Liver (tissue), 3 donors: ENCODE results near the gene OPN1LW.

Experiments used
- JUND ChIP-seq, 2 donors: IDR thresholded peaks; 2 replicates each; pipeline ENCODE4 v1.6.1; 2016; ENCODE audit warnings: antibody characterized with exemption in 2 of 2
- RAD21 ChIP-seq, 2 donors: IDR thresholded peaks; 2 replicates each; pipeline ENCODE4 v1.6.1; 2016; ENCODE audit warnings: antibody characterized with exemption in 2 of 2, mild to moderate bottlenecking in 2 of 2
- YY1 ChIP-seq: IDR thresholded peaks from 2 replicates; pipeline ENCODE4 v1.6.1; 2016; ENCODE audit warnings: antibody characterized with exemption, mild to moderate bottlenecking
- TF ChIP-seq, protein P1 (sequence below): IDR thresholded peaks from 2 replicates; pipeline ENCODE4 v1.6.1; 2016; ENCODE audit warnings: antibody characterized with exemption, mild to moderate bottlenecking
- TF ChIP-seq, protein P2 (sequence below): fragments of 150-350 bp; IDR thresholded peaks from 2 replicates; pipeline ENCODE4 v1.5.1; 2017; ENCODE audit warnings: improper control_type of control experiment, low read depth, low read length; ENCODE audit not compliant: missing input control
- TF ChIP-seq, protein P3 (sequence below): IDR thresholded peaks from 2 replicates; pipeline ENCODE4 v1.6.1; 2016; ENCODE audit warnings: antibody characterized with exemption
- donor health status: healthy.
- donor health status: healthy.

DNA sequence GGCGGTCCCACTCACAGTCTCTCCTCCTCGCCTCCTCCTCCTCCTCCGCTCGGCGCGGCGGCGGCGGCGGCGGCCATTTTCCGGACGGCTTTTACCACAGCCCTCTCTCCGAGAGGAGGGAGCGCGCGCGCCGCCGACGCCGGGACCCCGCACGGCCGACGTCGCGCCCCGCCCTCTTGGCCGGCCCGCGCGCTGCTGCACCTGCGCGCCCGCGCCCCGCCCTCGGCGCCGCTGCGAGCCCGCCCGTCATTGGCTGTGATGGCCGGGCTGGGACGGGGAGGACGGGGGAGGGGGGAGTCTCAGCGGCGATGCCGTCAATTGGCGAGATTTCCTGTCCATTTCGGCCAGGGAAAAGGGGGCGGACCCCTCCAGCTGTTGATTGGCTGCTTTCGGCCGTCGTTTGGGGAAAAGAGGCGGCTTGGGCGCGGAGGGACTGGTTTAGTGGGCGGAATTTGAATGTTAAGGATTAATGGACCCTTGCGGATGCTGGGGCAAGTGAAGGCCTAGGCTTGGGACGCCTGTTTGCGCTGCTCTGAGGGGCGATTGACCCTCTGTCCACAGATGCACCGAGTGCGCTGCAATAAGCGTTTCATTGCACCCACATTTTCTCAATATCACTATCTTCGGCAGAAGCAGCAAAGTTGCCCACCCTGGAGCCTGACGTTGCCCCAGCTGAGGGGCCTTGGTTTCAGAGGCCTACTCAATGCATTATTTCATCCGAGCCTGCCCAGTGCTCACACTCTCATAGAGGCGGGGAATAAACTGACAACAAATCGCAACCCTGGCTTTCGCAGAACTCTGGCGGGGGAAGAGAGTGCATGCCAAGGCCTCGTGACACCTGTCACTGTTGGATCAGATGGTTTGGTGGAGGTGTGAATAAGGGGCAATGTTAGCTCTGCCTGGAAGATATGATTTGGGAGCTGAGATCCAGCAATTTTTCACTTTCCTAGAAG, 46.2 kb upstream of the OPN1LW start, which contains the start of gene MECP2:
- TF ChIP-seq, protein P1, sequence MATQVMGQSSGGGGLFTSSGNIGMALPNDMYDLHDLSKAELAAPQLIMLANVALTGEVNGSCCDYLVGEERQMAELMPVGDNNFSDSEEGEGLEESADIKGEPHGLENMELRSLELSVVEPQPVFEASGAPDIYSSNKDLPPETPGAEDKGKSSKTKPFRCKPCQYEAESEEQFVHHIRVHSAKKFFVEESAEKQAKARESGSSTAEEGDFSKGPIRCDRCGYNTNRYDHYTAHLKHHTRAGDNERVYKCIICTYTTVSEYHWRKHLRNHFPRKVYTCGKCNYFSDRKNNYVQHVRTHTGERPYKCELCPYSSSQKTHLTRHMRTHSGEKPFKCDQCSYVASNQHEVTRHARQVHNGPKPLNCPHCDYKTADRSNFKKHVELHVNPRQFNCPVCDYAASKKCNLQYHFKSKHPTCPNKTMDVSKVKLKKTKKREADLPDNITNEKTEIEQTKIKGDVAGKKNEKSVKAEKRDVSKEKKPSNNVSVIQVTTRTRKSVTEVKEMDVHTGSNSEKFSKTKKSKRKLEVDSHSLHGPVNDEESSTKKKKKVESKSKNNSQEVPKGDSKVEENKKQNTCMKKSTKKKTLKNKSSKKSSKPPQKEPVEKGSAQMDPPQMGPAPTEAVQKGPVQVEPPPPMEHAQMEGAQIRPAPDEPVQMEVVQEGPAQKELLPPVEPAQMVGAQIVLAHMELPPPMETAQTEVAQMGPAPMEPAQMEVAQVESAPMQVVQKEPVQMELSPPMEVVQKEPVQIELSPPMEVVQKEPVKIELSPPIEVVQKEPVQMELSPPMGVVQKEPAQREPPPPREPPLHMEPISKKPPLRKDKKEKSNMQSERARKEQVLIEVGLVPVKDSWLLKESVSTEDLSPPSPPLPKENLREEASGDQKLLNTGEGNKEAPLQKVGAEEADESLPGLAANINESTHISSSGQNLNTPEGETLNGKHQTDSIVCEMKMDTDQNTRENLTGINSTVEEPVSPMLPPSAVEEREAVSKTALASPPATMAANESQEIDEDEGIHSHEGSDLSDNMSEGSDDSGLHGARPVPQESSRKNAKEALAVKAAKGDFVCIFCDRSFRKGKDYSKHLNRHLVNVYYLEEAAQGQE, result no peak
- no peak for TF ChIP-seq RAD21 (IDR thresholded peaks at IDR 0.05)
- TF ChIP-seq, protein P2, sequence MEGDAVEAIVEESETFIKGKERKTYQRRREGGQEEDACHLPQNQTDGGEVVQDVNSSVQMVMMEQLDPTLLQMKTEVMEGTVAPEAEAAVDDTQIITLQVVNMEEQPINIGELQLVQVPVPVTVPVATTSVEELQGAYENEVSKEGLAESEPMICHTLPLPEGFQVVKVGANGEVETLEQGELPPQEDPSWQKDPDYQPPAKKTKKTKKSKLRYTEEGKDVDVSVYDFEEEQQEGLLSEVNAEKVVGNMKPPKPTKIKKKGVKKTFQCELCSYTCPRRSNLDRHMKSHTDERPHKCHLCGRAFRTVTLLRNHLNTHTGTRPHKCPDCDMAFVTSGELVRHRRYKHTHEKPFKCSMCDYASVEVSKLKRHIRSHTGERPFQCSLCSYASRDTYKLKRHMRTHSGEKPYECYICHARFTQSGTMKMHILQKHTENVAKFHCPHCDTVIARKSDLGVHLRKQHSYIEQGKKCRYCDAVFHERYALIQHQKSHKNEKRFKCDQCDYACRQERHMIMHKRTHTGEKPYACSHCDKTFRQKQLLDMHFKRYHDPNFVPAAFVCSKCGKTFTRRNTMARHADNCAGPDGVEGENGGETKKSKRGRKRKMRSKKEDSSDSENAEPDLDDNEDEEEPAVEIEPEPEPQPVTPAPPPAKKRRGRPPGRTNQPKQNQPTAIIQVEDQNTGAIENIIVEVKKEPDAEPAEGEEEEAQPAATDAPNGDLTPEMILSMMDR, result no peak
- TF ChIP-seq YY1, result no peak
- TF ChIP-seq, protein P3, sequence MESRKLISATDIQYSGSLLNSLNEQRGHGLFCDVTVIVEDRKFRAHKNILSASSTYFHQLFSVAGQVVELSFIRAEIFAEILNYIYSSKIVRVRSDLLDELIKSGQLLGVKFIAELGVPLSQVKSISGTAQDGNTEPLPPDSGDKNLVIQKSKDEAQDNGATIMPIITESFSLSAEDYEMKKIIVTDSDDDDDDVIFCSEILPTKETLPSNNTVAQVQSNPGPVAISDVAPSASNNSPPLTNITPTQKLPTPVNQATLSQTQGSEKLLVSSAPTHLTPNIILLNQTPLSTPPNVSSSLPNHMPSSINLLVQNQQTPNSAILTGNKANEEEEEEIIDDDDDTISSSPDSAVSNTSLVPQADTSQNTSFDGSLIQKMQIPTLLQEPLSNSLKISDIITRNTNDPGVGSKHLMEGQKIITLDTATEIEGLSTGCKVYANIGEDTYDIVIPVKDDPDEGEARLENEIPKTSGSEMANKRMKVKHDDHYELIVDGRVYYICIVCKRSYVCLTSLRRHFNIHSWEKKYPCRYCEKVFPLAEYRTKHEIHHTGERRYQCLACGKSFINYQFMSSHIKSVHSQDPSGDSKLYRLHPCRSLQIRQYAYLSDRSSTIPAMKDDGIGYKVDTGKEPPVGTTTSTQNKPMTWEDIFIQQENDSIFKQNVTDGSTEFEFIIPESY, result no peak
- TF ChIP-seq JUND (IDR thresholded peaks at IDR 0.05), result no peak
